PC-3 (cell line): ENCODE data around the gene ZC3H12C. TPM values are rescaled to one million over a fixed set of nuclear protein-coding genes. Genes with fewer than 3 reads are reported as not detected.
"Not testable (repeated sequence)": the region's sequence is repeated elsewhere in the genome, so short reads cannot be mapped to it uniquely, and the experiment has no call there.

Source experiments
- ATAC-seq: fragments of 200-7000 bp; cut with Tn5 transposase; 2 replicates; pipeline ENCODE4 v1.9.1; 2020; ENCODE audit warnings: mild to moderate bottlenecking, moderate library complexity
- BruUV-seq: library from RNA; stranded (reverse); fragments of 400-500 nt; replicated peaks from 2 replicates; lab custom pipeline; 2021; lab: Mats Ljungman, UMichigan
- CTCF ChIA-PET: fragments of 300-600 bp; sonication (Branson Sonifier 250); formaldehyde crosslinking; loops from one replicate; lab custom pipeline; 2022; ENCODE audit warnings: antibody characterized with exemption; lab: Charles Lee
- POLR2A ChIA-PET: fragments of 300-600 bp; sonication (Branson Sonifier 250); formaldehyde crosslinking; loops from one replicate; lab custom pipeline; 2022; ENCODE audit warnings: antibody characterized with exemption; ENCODE audit not compliant: unreplicated experiment; lab: Charles Lee
- DNase-seq: peaks from one replicate; pipeline ENCODE4 v3.0.0-alpha.2; 2015
- H2AFZ ChIP-seq: fragments of 300-600 bp; sonication (generic); 2 replicates; pipeline ENCODE4 v1.6.0; 2016; ENCODE audit warnings: antibody characterized with exemption, low read length
- H3F3A ChIP-seq: fragments of 300-600 bp; sonication (generic); one replicate; pipeline ENCODE4 v1.6.0; 2017; ENCODE audit warnings: antibody characterized with exemption, low read length, control low read depth, mild to moderate bottlenecking; ENCODE audit not compliant: unreplicated experiment
- H3K27ac ChIP-seq: fragments of 300-600 bp; sonication (generic); 2 replicates; pipeline ENCODE4 v1.5.1; 2016; ENCODE audit warnings: mild to moderate bottlenecking, low read length
- H3K27me3 ChIP-seq: fragments of 300-600 bp; sonication (generic); 2 replicates; pipeline ENCODE4 v1.6.1; 2016; ENCODE audit warnings: low read length, mixed read lengths
- H3K36me3 ChIP-seq: fragments of 300-600 bp; sonication (generic); 2 replicates; pipeline ENCODE4 v1.6.1; 2016; ENCODE audit warnings: low read depth, mixed run types, low read length, mixed read lengths
- H3K4me1 ChIP-seq: fragments of 300-600 bp; sonication (generic); 2 replicates; pipeline ENCODE4 v1.5.1; 2016; ENCODE audit warnings: low read length; ENCODE audit not compliant: insufficient read depth
- H3K4me2 ChIP-seq: fragments of 300-600 bp; sonication (generic); 2 replicates; pipeline ENCODE4 v1.6.0; 2016; ENCODE audit warnings: low read length
- H3K4me3 ChIP-seq: fragments of 300-600 bp; sonication (generic); 2 replicates; pipeline ENCODE4 v1.5.1; 2016; ENCODE audit warnings: mild to moderate bottlenecking, low read length, mixed read lengths
- H3K79me2 ChIP-seq: fragments of 300-600 bp; sonication (generic); 2 replicates; pipeline ENCODE4 v1.6.1; 2017; ENCODE audit warnings: low read length, mixed read lengths
- H3K9ac ChIP-seq: fragments of 300-600 bp; sonication (generic); 2 replicates; pipeline ENCODE4 v1.6.0; 2016; ENCODE audit warnings: mild to moderate bottlenecking, low read length
- H3K9me2 ChIP-seq: fragments of 300-600 bp; sonication (generic); replicated peaks from 2 replicates; pipeline ENCODE4 v1.6.1; 2016; ENCODE audit warnings: mixed run types, low read length, mixed read lengths
- H3K9me3 ChIP-seq: fragments of 300-600 bp; sonication (generic); 2 replicates; pipeline ENCODE4 v1.6.1; 2016; ENCODE audit warnings: low read length, mixed read lengths
- H4K20me1 ChIP-seq: fragments of 300-600 bp; sonication (generic); 2 replicates; pipeline ENCODE4 v1.6.1; 2016; ENCODE audit warnings: low read length, mixed read lengths
- EZH2 ChIP-seq: fragments of 300-600 bp; sonication (generic); IDR thresholded peaks from one replicate; pipeline ENCODE4 v1.6.1; 2017; ENCODE audit warnings: antibody characterized with exemption, mild to moderate bottlenecking, low read length; ENCODE audit not compliant: unreplicated experiment
- EZH2phosphoT487 ChIP-seq: fragments of 300-600 bp; sonication (generic); IDR thresholded peaks from 2 replicates; pipeline ENCODE4 v1.6.1; 2018; ENCODE audit warnings: mild to moderate bottlenecking, antibody characterized with exemption, low read length, borderline replicate concordance
- intact Hi-C: fragments of 100-400 bp; cut with micrococcal nuclease; formaldehyde crosslinking; loops from 2 replicates; pipeline ENCODE4 v1.9.0; 2023
- total RNA-seq: library from RNA; depleted of rRNA; stranded (reverse); fragments of >200 nt; gene quantifications from 2 replicates; pipeline ENCODE4 v1.2.3, GENCODE V29; 2014
- TF ChIP-seq, protein P1 (sequence below): fragments of 300-600 bp; sonication (generic); conservative IDR thresholded peaks from 2 replicates; pipeline ENCODE4 v1.5.1; 2017; ENCODE audit warnings: antibody characterized with exemption, low read depth, mild to moderate bottlenecking, low read length

The ZC3H12C gene
- total RNA-seq, 1 experiment from 2014 or later = 30.7 TPM

DNA sequence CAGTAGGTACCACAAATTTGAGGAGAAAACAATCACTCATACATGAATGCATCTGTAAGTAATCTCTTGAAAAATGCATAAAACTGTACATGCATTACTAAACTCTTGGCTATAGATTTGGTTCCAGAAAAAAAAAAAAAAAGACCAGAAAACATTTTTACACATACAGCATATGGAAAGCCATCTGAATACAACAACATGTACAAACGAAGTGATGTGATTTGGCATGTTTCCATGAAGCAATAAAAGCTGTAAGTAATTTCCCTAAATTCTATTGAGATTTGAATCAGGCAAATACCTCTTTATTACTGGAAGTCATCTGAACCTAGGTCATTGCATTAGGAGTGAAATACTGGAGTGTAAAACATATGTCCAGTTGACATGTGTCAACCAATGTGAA is 31.9 kb upstream of the ZC3H12C start:
- POLR2A ChIA-PET = no interaction called here
- Histone ChIP-seq H2AFZ (no peak overlapping the region), H3F3A (peaks cover 5% of the 10 kb centered on the region), H3K4me2 (no peak overlapping the region), H3K9me3 (no peaks in the 10 kb centered on the region), H3K4me3 (no peak overlapping the region), H3K27me3 (no peaks in the 10 kb centered on the region), H3K9me2 (no peaks in the 10 kb centered on the region), H3K79me2 (no peaks in the 10 kb centered on the region), H3K4me1 (peaks cover 28% of the 10 kb centered on the region), H3K9ac (no peak overlapping the region), H4K20me1 (no peaks in the 10 kb centered on the region), H3K36me3 (no peaks in the 10 kb centered on the region), H3K27ac (no peak overlapping the region)
- BruUV-seq = no TSS peak
- TF ChIP-seq EZH2phosphoT487 (no peak), EZH2 (no peak)
- TF ChIP-seq, protein P1, sequence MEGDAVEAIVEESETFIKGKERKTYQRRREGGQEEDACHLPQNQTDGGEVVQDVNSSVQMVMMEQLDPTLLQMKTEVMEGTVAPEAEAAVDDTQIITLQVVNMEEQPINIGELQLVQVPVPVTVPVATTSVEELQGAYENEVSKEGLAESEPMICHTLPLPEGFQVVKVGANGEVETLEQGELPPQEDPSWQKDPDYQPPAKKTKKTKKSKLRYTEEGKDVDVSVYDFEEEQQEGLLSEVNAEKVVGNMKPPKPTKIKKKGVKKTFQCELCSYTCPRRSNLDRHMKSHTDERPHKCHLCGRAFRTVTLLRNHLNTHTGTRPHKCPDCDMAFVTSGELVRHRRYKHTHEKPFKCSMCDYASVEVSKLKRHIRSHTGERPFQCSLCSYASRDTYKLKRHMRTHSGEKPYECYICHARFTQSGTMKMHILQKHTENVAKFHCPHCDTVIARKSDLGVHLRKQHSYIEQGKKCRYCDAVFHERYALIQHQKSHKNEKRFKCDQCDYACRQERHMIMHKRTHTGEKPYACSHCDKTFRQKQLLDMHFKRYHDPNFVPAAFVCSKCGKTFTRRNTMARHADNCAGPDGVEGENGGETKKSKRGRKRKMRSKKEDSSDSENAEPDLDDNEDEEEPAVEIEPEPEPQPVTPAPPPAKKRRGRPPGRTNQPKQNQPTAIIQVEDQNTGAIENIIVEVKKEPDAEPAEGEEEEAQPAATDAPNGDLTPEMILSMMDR = no peak
- CTCF ChIA-PET = no interaction called here
- DNase-seq (no peak), ATAC-seq (no peak)
- intact Hi-C loops = loop anchor here (10.0 kb wide), 1 partner anchor 326 kb away; no protein-coding TSS in a partner anchor

DNA sequence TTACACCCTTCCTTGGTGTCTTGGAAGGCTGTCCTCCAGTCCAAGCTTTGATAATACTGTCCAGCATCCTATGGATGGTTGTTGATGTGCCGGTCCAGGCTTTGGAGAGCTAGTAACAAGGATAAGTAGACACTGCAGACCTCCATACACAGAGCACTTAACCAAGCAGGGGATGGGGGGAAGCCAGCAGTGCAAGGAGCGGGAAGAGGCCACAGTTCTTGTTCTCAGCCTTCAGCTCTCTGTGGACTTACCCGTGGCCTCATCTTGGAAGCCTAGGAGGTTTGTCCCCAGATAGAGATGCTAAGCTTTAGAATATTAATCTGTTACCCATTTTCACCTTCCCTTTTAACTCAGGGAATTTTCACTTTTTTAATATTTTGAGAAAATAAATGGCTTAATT is 30.9 kb upstream of the ZC3H12C start:
- H3K36me3 ChIP-seq = no peaks in the 10 kb centered on the region
- H3K4me2 ChIP-seq = no peak overlapping the region
- no peak overlapping the region for H2AFZ ChIP-seq
- TF ChIP-seq, protein P1 = no peak
- TF ChIP-seq EZH2phosphoT487 = no peak
- TF ChIP-seq EZH2 = no peak
- no peaks in the 10 kb centered on the region for H3K79me2 ChIP-seq
- no peak overlapping the region for H3K4me3 ChIP-seq
- no peak overlapping the region for H3K27ac ChIP-seq
- ATAC-seq (no peak), DNase-seq (no peak)
- peaks cover 5% of the 10 kb centered on the region for H3F3A ChIP-seq
- ChIA-PET CTCF (no interaction called here), POLR2A (no interaction called here)
- intact Hi-C loops = loop anchor here (10.0 kb wide), 1 partner anchor 327 kb away; no protein-coding TSS in a partner anchor
- H3K9ac ChIP-seq = no peak overlapping the region
- H3K9me3 ChIP-seq = no peaks in the 10 kb centered on the region
- BruUV-seq = no TSS peak
- peaks cover 30% of the 10 kb centered on the region for H3K4me1 ChIP-seq
- no peaks in the 10 kb centered on the region for H3K9me2 ChIP-seq
- no peaks in the 10 kb centered on the region for H3K27me3 ChIP-seq
- H4K20me1 ChIP-seq = no peaks in the 10 kb centered on the region

DNA sequence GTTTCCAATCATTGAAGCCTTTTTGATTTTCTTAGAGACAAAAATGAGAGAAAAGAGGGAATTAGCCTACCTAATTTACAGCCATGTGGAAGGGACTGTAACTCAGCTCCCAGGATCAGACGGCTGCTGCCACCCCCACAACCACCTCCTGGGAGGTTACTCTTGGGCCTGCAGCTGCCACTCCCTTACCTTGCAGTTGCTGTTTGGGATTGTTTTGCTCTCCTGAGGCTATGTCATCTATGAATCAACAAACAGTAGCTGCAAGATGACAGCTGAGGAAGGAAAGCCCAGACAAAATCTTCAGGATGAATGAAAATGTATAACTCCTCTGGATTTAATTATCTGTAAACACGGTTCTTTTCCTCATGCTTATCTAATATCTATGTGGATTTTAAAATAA is 28.0 kb upstream of the ZC3H12C start:
- no peaks in the 10 kb centered on the region for H3K36me3 ChIP-seq
- no peaks in the 10 kb centered on the region for H3K27me3 ChIP-seq
- POLR2A ChIA-PET = interaction anchor here (1.2 to 1.3 kb wide), 2 partner anchors 13 to 27 kb away, joined by 6 to 8 read pairs; partner anchors contain the start of gene ZC3H12C
- H3F3A ChIP-seq = peaks cover 5% of the 10 kb centered on the region
- H3K9me2 ChIP-seq = no peaks in the 10 kb centered on the region
- TF ChIP-seq, protein P1 = no peak
- no peak for TF ChIP-seq EZH2
- no peak for TF ChIP-seq EZH2phosphoT487
- intact Hi-C loops = loop anchor here (5.0 to 10.0 kb wide), 2 partner anchors 63 to 330 kb away; no protein-coding TSS in a partner anchor
- ATAC-seq = peak; percentile 57
- peaks cover 38% of the 10 kb centered on the region for H3K4me1 ChIP-seq
- H3K9me3 ChIP-seq = no peaks in the 10 kb centered on the region
- peak overlapping the region; percentile 6 for H2AFZ ChIP-seq
- H4K20me1 ChIP-seq = no peaks in the 10 kb centered on the region
- CTCF ChIA-PET = interaction anchor here (0.6 kb wide), 1 partner anchor 230 kb away, joined by 11 read pairs; no protein-coding TSS in a partner anchor
- H3K79me2 ChIP-seq = no peaks in the 10 kb centered on the region
- DNase-seq = peak; percentile 89
- no TSS peak for BruUV-seq
- H3K4me3 ChIP-seq = no peak overlapping the region
- H3K9ac ChIP-seq = peak overlapping the region; percentile 57
- H3K27ac ChIP-seq = peak overlapping the region; percentile 66
- H3K4me2 ChIP-seq = peak overlapping the region; percentile 40

DNA sequence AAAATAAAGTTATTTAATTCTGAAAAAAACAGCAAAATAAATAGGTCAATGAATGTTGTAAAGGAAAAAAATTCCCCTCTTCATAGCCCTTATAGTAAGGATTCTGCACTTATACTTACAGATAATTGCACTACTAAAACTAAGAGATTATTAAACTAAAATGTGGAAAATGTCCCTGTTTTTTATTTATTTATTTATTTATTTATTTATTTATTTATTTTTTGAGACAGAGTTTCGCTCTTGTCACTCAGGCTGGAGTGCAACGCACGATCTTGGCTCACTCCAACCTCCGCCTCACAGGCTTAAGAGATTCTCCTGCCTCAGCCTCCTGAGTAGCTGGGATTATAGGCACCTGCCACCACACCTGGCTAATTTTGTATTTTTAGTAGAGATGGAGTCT is 25.2 kb upstream of the ZC3H12C start:
- CTCF ChIA-PET, H3K79me2 ChIP-seq, H3K9me2 ChIP-seq, H3F3A ChIP-seq, H3K9ac ChIP-seq, DNase-seq, H3K27ac ChIP-seq, H3K36me3 ChIP-seq, BruUV-seq, POLR2A ChIA-PET, H3K4me3 ChIP-seq, H2AFZ ChIP-seq, ATAC-seq, H3K27me3 ChIP-seq, H3K4me2 ChIP-seq, H4K20me1 ChIP-seq, H3K9me3 ChIP-seq: not testable (repeated sequence)
- intact Hi-C loops = loop anchor here (5.0 to 10.0 kb wide), 2 partner anchors 66 to 333 kb away; no protein-coding TSS in a partner anchor
- H3K4me1 ChIP-seq = peaks cover 53% of the 10 kb centered on the region
